ENCODE measurements around the gene ZNF862. TPM values are rescaled to one million over a fixed set of nuclear protein-coding genes. Genes with fewer than 3 reads are reported as not detected.

ZNF862 gene
- polyA plus RNA-seq, 1 experiment: 11.5 TPM

- TF ChIP-seq CTCF (IDR thresholded peaks at IDR 0.05; ENCODE audit: low read depth, low read length): no peak
- Histone ChIP-seq H3K9me3 (ENCODE audit: control insufficient read depth, insufficient read depth, low read length) (no peaks in the 10 kb centered on the region; the same call in 1 of the 2 replicates), H3K4me3 (ENCODE audit: low read depth, low read length) (no peak overlapping the region), H3K27ac (ENCODE audit: low read depth, low read length) (no peak overlapping the region), H3K27me3 (ENCODE audit: control insufficient read depth, insufficient read depth, low read length) (no peaks in the 10 kb centered on the region)
- CTCF ChIA-PET: no interaction called here
- POLR2A ChIA-PET: no interaction called here
- no peak for DNase-seq (ENCODE audit: low read depth, low spot score)
Observed at GRCh38 chr7:149867762-149868622, 29.8 kb downstream of the ZNF862 start.

DNA sequence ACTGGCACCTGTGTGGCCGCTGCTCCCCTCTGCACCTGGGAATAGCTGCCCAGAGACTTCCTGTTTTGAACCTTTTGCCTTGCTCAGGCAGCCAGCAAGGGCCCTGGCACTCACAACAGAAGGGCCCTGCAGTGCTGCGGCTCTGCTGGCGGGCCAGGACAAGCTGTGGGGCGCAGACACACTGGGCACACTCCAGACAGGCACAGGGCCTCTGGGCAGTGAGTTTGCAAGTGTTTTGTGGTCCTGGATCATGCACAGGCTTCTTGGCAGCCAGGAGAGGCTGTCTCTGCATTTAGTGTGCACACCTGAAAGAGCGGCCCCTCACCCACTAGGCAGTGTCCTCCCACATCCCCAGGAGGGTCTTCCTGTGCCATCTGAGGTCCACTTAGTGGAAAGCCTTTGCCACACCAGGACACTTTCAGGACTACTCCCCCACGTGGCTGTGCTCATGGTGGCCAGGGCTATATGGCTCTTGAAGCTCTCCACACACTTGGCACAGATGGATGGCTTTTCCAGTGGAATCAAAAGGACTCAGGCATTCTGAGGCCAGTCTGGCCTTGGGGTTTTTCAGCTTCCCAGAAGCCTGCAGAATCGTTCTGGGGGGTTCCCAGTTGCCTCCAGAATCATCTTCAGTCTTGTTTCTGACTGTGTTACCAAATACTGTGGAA, 30.6 kb downstream of the ZNF862 start:
- ChIA-PET POLR2A (no interaction called here), CTCF (no interaction called here)
- H3K4me3 ChIP-seq (ENCODE audit: low read depth, low read length): no peak overlapping the region
- DNase-seq (ENCODE audit: low read depth, low spot score): no peak
- H3K27ac ChIP-seq (ENCODE audit: low read depth, low read length): no peak overlapping the region
- H3K27me3 ChIP-seq (ENCODE audit: control insufficient read depth, insufficient read depth, low read length): no peaks in the 10 kb centered on the region
- no peaks in the 10 kb centered on the region; the same call in 1 of the 2 replicates for H3K9me3 ChIP-seq (ENCODE audit: control insufficient read depth, insufficient read depth, low read length)
- no peak for TF ChIP-seq CTCF (IDR thresholded peaks at IDR 0.05; ENCODE audit: low read depth, low read length)

GRCh38 chr7:149869291-149869650, 31.1 kb downstream of the ZNF862 start:
- CTCF ChIA-PET: interaction anchor here (0.9 to 3.0 kb wide), 2 partner anchors 14 to 30 kb away, joined by 3 to 18 read pairs; no protein-coding TSS in a partner anchor
- no peak for DNase-seq (ENCODE audit: low read depth, low spot score)
- Histone ChIP-seq H3K9me3 (ENCODE audit: control insufficient read depth, insufficient read depth, low read length) (no peaks in the 10 kb centered on the region; the same call in 1 of the 2 replicates), H3K27me3 (ENCODE audit: control insufficient read depth, insufficient read depth, low read length) (no peaks in the 10 kb centered on the region), H3K27ac (ENCODE audit: low read depth, low read length) (no peak overlapping the region), H3K4me3 (ENCODE audit: low read depth, low read length) (no peak overlapping the region)
- no peak for TF ChIP-seq CTCF (IDR thresholded peaks at IDR 0.05; ENCODE audit: low read depth, low read length)
- POLR2A ChIA-PET: no interaction called here

DNA sequence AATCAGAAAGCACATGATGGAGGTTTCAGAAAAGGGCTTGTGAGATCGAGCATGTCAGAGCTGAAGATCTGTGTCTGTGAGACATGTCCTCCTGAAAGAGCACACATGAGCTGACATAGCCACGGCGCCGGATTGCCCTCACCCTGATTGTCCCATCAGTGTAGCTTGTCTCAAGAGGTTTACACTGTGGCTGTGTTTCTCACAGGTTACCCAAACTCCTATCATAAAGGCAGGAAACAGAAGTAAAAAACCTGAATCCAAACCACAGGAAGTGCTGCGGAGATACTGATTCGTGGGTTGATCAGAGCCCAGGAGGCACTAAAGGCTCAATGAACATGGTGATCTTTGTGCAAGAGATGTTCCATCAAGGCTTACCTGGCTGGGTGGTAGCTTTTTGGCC, 31.7 kb downstream of the ZNF862 start:
- no peak for TF ChIP-seq CTCF (IDR thresholded peaks at IDR 0.05; ENCODE audit: low read depth, low read length)
- no peaks in the 10 kb centered on the region; the same call in 1 of the 2 replicates for H3K9me3 ChIP-seq (ENCODE audit: control insufficient read depth, insufficient read depth, low read length)
- no peak overlapping the region for H3K27ac ChIP-seq (ENCODE audit: low read depth, low read length)
- DNase-seq (ENCODE audit: low read depth, low spot score): no peak
- no peak overlapping the region for H3K4me3 ChIP-seq (ENCODE audit: low read depth, low read length)
- POLR2A ChIA-PET: no interaction called here
- no peaks in the 10 kb centered on the region for H3K27me3 ChIP-seq (ENCODE audit: control insufficient read depth, insufficient read depth, low read length)
- CTCF ChIA-PET: interaction anchor here (0.9 to 3.0 kb wide), 2 partner anchors 13 to 30 kb away, joined by 3 to 18 read pairs; no protein-coding TSS in a partner anchor

DNA sequence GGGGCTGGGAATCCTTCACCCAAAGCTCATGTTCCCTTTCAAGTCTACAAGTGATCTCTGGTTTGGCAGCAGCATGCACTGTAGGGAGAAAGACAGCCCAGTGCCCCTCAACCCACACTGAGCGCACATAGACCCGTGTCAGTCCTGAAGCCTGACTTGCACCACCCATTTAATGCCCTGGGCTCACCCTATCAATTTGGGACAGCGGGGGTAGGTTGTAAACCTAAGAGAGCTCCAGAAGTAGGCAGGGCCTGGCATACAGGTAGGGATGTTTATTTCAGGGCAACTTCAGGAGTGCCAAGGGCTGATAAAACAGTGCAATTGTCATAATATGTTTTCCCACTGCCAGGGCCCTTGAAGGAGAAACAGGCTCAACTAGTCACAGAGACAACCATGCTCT, 32.1 kb downstream of the ZNF862 start:
- POLR2A ChIA-PET: no interaction called here

More for the DNA sequence above, 32.1 kb downstream of the ZNF862 start:
- DNase-seq (ENCODE audit: low read depth, low spot score): no peak
- H3K4me3 ChIP-seq (ENCODE audit: low read depth, low read length): no peak overlapping the region
- CTCF ChIA-PET: interaction anchor here (0.9 to 3.0 kb wide), 2 partner anchors 13 to 31 kb away, joined by 3 to 18 read pairs; no protein-coding TSS in a partner anchor
- H3K9me3 ChIP-seq (ENCODE audit: control insufficient read depth, insufficient read depth, low read length): no peaks in the 10 kb centered on the region; the same call in 1 of the 2 replicates
- TF ChIP-seq CTCF (IDR thresholded peaks at IDR 0.05; ENCODE audit: low read depth, low read length): no peak
- H3K27ac ChIP-seq (ENCODE audit: low read depth, low read length): no peak overlapping the region
- H3K27me3 ChIP-seq (ENCODE audit: control insufficient read depth, insufficient read depth, low read length): no peaks in the 10 kb centered on the region
